GM18508 (cell line): Measurements from ENCODE around the gene TMEM186.
"Not testable (repeated sequence)": the region's sequence is repeated elsewhere in the genome, so short reads cannot be mapped to it uniquely, and the experiment has no call there.

ENCODE experiments used
- ATAC-seq: cut with Tn5 transposase; IDR thresholded peaks from one replicate; pipeline ENCODE4 v1.9.1; 2021; ENCODE audit warnings: moderate number of reproducible peaks; ENCODE audit not compliant: insufficient read depth, unreplicated experiment

TMEM186 gene

GRCh38 chr16:8777217-8777616 lies 20.2 kb downstream of the TMEM186 start:
- no peak for ATAC-seq

GRCh38 chr16:8776129-8776584 lies 21.3 kb downstream of the TMEM186 start:
- no peak for ATAC-seq

GRCh38 chr16:8775359-8775758 lies 22.1 kb downstream of the TMEM186 start:
- ATAC-seq, result no peak

GRCh38 chr16:8774208-8774607 lies 23.2 kb downstream of the TMEM186 start:
- ATAC-seq, result no peak

GRCh38 chr16:8773537-8773936 lies 23.9 kb downstream of the TMEM186 start:
- ATAC-seq, result no peak

- no peak for ATAC-seq
These were observed 28.7 kb downstream of the TMEM186 start for GRCh38 chr16:8768692-8769091.

GRCh38 chr16:8768283-8768682 lies 29.2 kb downstream of the TMEM186 start:
- no peak for ATAC-seq

GRCh38 chr16:8767176-8767575 lies 30.3 kb downstream of the TMEM186 start:
- ATAC-seq, result no peak

- ATAC-seq, result no peak
These were observed 32.8 kb downstream of the TMEM186 start for GRCh38 chr16:8764525-8765250.

GRCh38 chr16:8763899-8764298 lies 33.5 kb downstream of the TMEM186 start:
- ATAC-seq, result no peak

- no peak for ATAC-seq
These were observed 34.4 kb downstream of the TMEM186 start for GRCh38 chr16:8763083-8763482.

GRCh38 chr16:8762254-8762653 lies 35.2 kb downstream of the TMEM186 start:
- ATAC-seq, result no peak

- ATAC-seq, result no peak
These were observed 36.4 kb downstream of the TMEM186 start for GRCh38 chr16:8761078-8761477.

- ATAC-seq, result no peak
These were observed 37.4 kb downstream of the TMEM186 start for GRCh38 chr16:8760021-8760420.

GRCh38 chr16:8758022-8758421 lies 39.4 kb downstream of the TMEM186 start:
- ATAC-seq, result no peak

- ATAC-seq, result no peak
These were observed 40.7 kb downstream of the TMEM186 start for GRCh38 chr16:8756755-8757154.

- no peak for ATAC-seq
These were observed 43.9 kb downstream of the TMEM186 start for GRCh38 chr16:8753416-8754054.

GRCh38 chr16:8752706-8753105 lies 44.7 kb downstream of the TMEM186 start:
- no peak for ATAC-seq

- no peak for ATAC-seq
These were observed 45.7 kb downstream of the TMEM186 start for GRCh38 chr16:8751481-8752311.

GRCh38 chr16:8748944-8749343 lies 48.5 kb downstream of the TMEM186 start:
- not testable (repeated sequence) for ATAC-seq
